ENCODE results near the gene ENDOU.

The ENDOU gene

DNA sequence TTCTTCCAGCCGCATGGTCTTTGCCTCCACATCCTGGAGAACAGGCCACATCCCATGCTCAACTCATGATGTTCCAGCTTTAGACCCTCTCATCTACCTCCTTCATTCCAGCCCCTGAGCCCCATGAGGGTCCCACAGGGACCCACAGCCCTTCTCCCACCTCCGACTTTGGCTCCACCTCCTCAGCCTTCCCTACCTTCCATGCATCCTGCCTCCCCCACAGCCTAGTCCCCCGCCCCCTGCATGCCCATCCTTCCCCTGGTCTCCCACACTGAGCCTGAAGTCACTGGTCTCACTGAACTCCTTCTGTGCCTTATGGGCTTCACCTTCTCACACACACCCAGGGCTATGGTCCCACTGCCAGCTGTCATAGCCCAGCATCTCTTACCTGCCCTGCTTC is 23.6 kb upstream of the ENDOU start:
- no peak for DNase-seq (ENCODE audit: extremely low spot score)
- ChIA-PET POLR2A (no interaction called here), CTCF (interaction anchor here (1.5 to 46.2 kb wide), 2 partner anchors 9 to 33 kb away, joined by 5 to 1524 read pairs; partner anchors contain the start of genes RAPGEF3 and SLC48A1)
- no peak for TF ChIP-seq CTCF (IDR thresholded peaks at IDR 0.05; ENCODE audit: control extremely low read depth, extremely low read depth, low read depth, missing control alignments)

DNA sequence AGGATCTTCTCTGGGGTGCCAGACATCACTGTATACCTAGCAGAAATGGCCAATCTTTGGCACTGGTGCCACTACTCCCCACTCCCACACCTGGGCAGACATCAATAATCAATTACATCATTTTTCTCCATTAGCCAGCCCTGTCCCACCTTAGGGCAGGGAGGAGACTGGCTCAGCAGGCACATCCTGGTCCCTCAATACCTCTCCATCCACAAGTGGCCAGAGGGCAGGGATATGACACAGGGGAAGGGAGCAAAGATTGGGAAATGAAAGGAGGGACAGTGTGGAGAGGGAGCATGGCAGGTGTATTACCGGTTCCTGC is 23.2 kb upstream of the ENDOU start:
- ChIA-PET CTCF (interaction anchor here (1.5 to 46.2 kb wide), 4 partner anchors 9 to 215 kb away, joined by 4 to 1524 read pairs (median 6); partner anchors contain the start of genes RAPGEF3, SLC48A1 and TMEM106C), POLR2A (no interaction called here)
- no peak for DNase-seq (ENCODE audit: extremely low spot score)
- no peak for TF ChIP-seq CTCF (IDR thresholded peaks at IDR 0.05; ENCODE audit: control extremely low read depth, extremely low read depth, low read depth, missing control alignments)

GRCh38 chr12:47747596-47748506 is 22.6 kb upstream of the ENDOU start:
- TF ChIP-seq CTCF (IDR thresholded peaks at IDR 0.05; ENCODE audit: control extremely low read depth, extremely low read depth, low read depth, missing control alignments) = no peak
- CTCF ChIA-PET = interaction anchor here (1.5 to 46.2 kb wide), 6 partner anchors 9 to 216 kb away, joined by 4 to 1524 read pairs (median 6); partner anchors contain the start of genes RAPGEF3, SLC48A1 and TMEM106C
- POLR2A ChIA-PET = interaction anchor here (0.6 kb wide), 1 partner anchor 38 kb away, joined by 3 read pairs; no protein-coding TSS in a partner anchor
- no peak for DNase-seq (ENCODE audit: extremely low spot score)

DNA sequence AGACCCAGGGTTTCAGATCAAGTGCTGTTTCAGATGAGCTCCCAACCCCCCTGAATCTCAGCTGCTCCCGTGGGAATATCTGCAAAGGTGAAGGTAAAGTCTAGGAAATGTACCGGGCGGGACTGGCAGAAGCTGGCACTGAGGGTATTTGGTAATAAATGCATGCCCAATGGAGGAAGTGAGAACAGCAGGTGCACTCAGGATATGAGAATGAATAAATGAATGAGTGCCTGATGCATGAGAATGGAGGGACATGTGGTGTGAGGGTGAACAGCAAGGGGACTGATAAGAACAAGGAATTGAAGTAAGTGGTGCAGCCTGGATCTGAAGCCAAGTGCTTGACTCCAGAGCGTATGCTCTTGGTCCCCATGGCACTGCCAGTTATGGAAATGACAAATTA is 21.8 kb upstream of the ENDOU start:
- ChIA-PET CTCF (interaction anchor here (1.5 to 46.2 kb wide), 5 partner anchors 10 to 216 kb away, joined by 4 to 1524 read pairs (median 7); partner anchors contain the start of genes RAPGEF3, SLC48A1 and TMEM106C), POLR2A (interaction anchor here (0.6 kb wide), 1 partner anchor 38 kb away, joined by 3 read pairs; no protein-coding TSS in a partner anchor)
- no peak for TF ChIP-seq CTCF (IDR thresholded peaks at IDR 0.05; ENCODE audit: control extremely low read depth, extremely low read depth, low read depth, missing control alignments)
- DNase-seq (ENCODE audit: extremely low spot score) = peak; percentile 24

GRCh38 chr12:47746523-47746922 is 21.2 kb upstream of the ENDOU start:
- TF ChIP-seq CTCF (IDR thresholded peaks at IDR 0.05; ENCODE audit: control extremely low read depth, extremely low read depth, low read depth, missing control alignments) = no peak
- DNase-seq (ENCODE audit: extremely low spot score) = no peak
- POLR2A ChIA-PET = no interaction called here
- CTCF ChIA-PET = interaction anchor here (1.5 to 46.2 kb wide), 4 partner anchors 10 to 92 kb away, joined by 6 to 1524 read pairs (median 228); partner anchors contain the start of genes RAPGEF3 and SLC48A1

GRCh38 chr12:47746073-47746472 is 20.8 kb upstream of the ENDOU start:
- no peak for TF ChIP-seq CTCF (IDR thresholded peaks at IDR 0.05; ENCODE audit: control extremely low read depth, extremely low read depth, low read depth, missing control alignments)
- DNase-seq (ENCODE audit: extremely low spot score) = no peak
- CTCF ChIA-PET = interaction anchor here (12.3 to 46.2 kb wide), 2 partner anchors 11 to 36 kb away, joined by 448 to 1524 read pairs; partner anchors contain the start of genes RAPGEF3 and SLC48A1
- POLR2A ChIA-PET = no interaction called here

Measured in GM10248 (cell line).